DND-41 (cell line): ENCODE measurements around the gene C9orf85.

Experiments used
- ATAC-seq: fragments of 200-7000 bp; cut with Tn5 transposase; 3 replicates; pipeline ENCODE4 v1.9.1; 2021; ENCODE audit warnings: low read depth; ENCODE audit not compliant: insufficient read depth
- DNase-seq: peaks from one replicate; pipeline ENCODE4 v3.0.0-alpha.2; 2020
- H2AFZ ChIP-seq: 2 replicates; pipeline ENCODE4 v1.6.0; 2012; ENCODE audit warnings: low read depth, low read length
- H3K27ac ChIP-seq: 2 replicates; pipeline ENCODE4 v1.5.1; 2012; ENCODE audit warnings: low read length, inconsistent platforms
- H3K27me3 ChIP-seq: fragments of 200-600 bp; sonication (generic); 2 replicates; pipeline ENCODE4 v1.6.0; 2012; ENCODE audit warnings: low read length, mild to moderate bottlenecking, inconsistent platforms; ENCODE audit not compliant: insufficient read depth, poor library complexity
- H3K36me3 ChIP-seq: 2 replicates; pipeline ENCODE4 v1.5.1; 2012; ENCODE audit warnings: low read length, inconsistent platforms; ENCODE audit not compliant: insufficient read depth
- H3K4me1 ChIP-seq: 2 replicates; pipeline ENCODE4 v1.5.1; 2012; ENCODE audit warnings: mild to moderate bottlenecking, low read length; ENCODE audit not compliant: insufficient read depth
- H3K4me2 ChIP-seq: 2 replicates; pipeline ENCODE4 v1.6.0; 2012; ENCODE audit warnings: mild to moderate bottlenecking, moderate library complexity, low read length, inconsistent platforms; ENCODE audit not compliant: insufficient read depth
- H3K4me3 ChIP-seq, 2 experiments: fragments of 200-600 bp in 1 of 2; shearing (Covaris generic) in 1 of 2; 2 replicates each; pipeline ENCODE4 v1.5.1; 2012 to 2016; ENCODE audit warnings: inconsistent platforms in 2 of 2, low read length in 2 of 2, mild to moderate bottlenecking in 2 of 2, low read depth in 1 of 2, moderate library complexity in 1 of 2
- H3K79me2 ChIP-seq: 2 replicates; pipeline ENCODE4 v1.6.0; 2012; ENCODE audit warnings: low read length, inconsistent platforms; ENCODE audit not compliant: insufficient read depth
- H3K9ac ChIP-seq: 2 replicates; pipeline ENCODE4 v1.6.0; 2012; ENCODE audit warnings: low read depth, mild to moderate bottlenecking, inconsistent platforms, low read length, moderate library complexity
- H3K9me3 ChIP-seq: 2 replicates; pipeline ENCODE4 v1.5.1; 2012; ENCODE audit warnings: low read length, moderate library complexity, mild to moderate bottlenecking, inconsistent platforms; ENCODE audit not compliant: insufficient read depth, severe bottlenecking
- H4K20me1 ChIP-seq: 2 replicates; pipeline ENCODE4 v1.6.0; 2012; ENCODE audit warnings: low read length; ENCODE audit not compliant: insufficient read depth
- EZH2 ChIP-seq: IDR thresholded peaks from 3 replicates; pipeline ENCODE4 v1.6.1; 2012; ENCODE audit warnings: borderline replicate concordance, low read depth, mild to moderate bottlenecking, moderate library complexity, low read length, inconsistent platforms; ENCODE audit not compliant: severe bottlenecking
- TF ChIP-seq, protein P1 (sequence below): IDR thresholded peaks from 2 replicates; pipeline ENCODE4 v1.5.1; 2012; ENCODE audit warnings: borderline replicate concordance, low read length, moderate library complexity, mild to moderate bottlenecking; ENCODE audit not compliant: poor library complexity, severe bottlenecking; ENCODE audit errors: extremely low read depth

Gene C9orf85

DNA sequence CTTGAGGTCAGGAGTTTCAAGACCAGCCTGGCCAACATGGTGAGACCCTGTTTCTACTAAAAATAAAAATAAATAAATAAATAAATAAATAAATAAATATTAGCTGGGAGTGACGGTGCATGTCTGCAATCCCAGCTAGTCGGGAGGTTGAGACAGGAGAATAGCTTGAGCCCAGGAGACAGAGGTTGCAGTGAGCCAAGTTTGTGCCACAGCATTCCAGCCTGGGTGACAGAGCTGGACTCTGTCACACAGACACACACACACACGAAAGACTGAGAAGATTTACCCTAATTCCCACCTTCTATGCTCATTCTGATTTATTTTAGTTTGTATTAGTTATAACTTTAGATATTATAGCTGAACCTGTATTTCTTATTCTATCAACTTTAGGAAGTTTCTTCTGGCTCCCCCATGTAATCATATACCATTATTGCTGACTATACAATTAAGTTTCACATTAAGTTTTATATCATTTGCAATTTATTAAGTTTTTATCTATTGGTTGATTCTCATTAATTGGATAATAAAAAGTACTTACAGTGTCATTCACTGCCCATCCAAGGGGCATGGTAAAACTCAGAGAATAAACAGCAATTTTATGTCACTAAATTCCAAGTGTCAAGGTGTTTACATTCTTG is 21.3 kb upstream of the C9orf85 start:
- no peak overlapping the region for H2AFZ ChIP-seq
- peaks cover 10% of the 10 kb centered on the region; the same call in 1 of the 2 replicates for H3K36me3 ChIP-seq
- TF ChIP-seq EZH2, result no peak
- TF ChIP-seq, protein P1, sequence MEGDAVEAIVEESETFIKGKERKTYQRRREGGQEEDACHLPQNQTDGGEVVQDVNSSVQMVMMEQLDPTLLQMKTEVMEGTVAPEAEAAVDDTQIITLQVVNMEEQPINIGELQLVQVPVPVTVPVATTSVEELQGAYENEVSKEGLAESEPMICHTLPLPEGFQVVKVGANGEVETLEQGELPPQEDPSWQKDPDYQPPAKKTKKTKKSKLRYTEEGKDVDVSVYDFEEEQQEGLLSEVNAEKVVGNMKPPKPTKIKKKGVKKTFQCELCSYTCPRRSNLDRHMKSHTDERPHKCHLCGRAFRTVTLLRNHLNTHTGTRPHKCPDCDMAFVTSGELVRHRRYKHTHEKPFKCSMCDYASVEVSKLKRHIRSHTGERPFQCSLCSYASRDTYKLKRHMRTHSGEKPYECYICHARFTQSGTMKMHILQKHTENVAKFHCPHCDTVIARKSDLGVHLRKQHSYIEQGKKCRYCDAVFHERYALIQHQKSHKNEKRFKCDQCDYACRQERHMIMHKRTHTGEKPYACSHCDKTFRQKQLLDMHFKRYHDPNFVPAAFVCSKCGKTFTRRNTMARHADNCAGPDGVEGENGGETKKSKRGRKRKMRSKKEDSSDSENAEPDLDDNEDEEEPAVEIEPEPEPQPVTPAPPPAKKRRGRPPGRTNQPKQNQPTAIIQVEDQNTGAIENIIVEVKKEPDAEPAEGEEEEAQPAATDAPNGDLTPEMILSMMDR, result no peak
- H3K27ac ChIP-seq, result no peak overlapping the region; the same call in 1 of the 2 replicates
- no peak overlapping the region for H3K4me2 ChIP-seq
- peaks cover 100% of the 10 kb centered on the region for H3K79me2 ChIP-seq
- no peak overlapping the region for H3K4me3 ChIP-seq
- no peak overlapping the region for H3K9ac ChIP-seq
- no peaks in the 10 kb centered on the region for H3K27me3 ChIP-seq
- no peak for ATAC-seq
- peaks cover 34% of the 10 kb centered on the region for H3K4me1 ChIP-seq
- no peak for DNase-seq
- peaks cover 18% of the 10 kb centered on the region; the same call in 1 of the 2 replicates for H4K20me1 ChIP-seq
- no peaks in the 10 kb centered on the region for H3K9me3 ChIP-seq

DNA sequence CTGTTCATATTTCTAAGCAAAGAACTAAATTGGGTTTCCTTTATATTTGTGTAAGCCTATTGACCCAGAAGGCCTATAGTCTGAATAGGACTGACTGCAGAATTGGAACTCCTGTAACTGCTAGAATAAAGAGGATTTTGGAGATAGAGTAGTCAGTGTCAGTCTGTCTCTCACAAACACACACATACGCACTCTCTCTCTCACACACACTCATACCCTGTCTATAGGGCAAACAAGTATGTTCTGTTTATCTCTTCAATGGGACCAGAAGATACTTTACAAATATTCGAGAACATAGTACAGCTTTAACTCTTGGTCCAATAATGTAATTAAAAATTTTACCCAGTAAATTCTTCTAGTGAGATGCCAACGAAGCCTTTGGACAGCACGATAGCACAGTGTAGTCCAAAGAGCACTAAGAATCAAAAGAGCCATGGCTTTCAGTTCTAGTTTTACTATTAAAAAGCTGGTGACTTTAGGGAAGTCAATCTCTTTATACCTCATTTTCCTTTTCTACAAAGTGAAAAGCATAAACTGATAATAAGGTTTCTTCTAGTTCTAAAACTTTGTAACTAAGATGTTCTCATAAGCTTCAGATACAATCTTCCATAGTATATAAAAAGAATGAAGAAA is 19.8 kb upstream of the C9orf85 start:
- Histone ChIP-seq H3K79me2 (peaks cover 100% of the 10 kb centered on the region), H3K4me1 (peaks cover 49% of the 10 kb centered on the region), H3K4me3 (no peak overlapping the region), H3K27ac (peak overlapping the region; percentile 9; the same call in 1 of the 2 replicates), H3K9ac (no peak overlapping the region), H3K9me3 (no peaks in the 10 kb centered on the region), H2AFZ (no peak overlapping the region), H3K36me3 (peaks cover 10% of the 10 kb centered on the region; the same call in 1 of the 2 replicates), H4K20me1 (peaks cover 16% of the 10 kb centered on the region; the same call in 1 of the 2 replicates), H3K4me2 (no peak overlapping the region), H3K27me3 (no peaks in the 10 kb centered on the region)
- no peak for DNase-seq
- no peak for TF ChIP-seq EZH2
- TF ChIP-seq, protein P1, result no peak
- ATAC-seq, result no peak

DNA sequence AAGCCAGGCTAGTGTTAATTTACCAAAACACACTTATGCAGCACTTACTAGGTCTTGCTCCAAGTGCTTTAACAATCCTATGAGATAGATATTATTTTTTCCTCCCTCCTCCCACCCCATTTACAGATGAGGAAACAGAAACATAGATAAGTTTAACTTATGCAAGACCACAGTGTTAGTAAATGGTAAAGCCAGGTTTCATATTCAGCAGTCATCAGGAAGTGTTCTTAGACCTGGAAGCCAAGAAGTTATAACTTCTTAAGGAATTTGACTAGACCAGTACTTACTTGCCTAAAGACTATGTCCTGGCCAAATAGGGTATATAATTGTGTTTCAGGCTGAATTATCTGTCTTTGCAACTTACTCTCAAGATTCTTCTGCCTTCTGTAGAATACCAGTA is 16.3 kb upstream of the C9orf85 start:
- Histone ChIP-seq H2AFZ (no peak overlapping the region), H3K4me1 (peaks cover 81% of the 10 kb centered on the region), H3K9ac (peak overlapping the region; percentile 65), H3K36me3 (peaks cover 10% of the 10 kb centered on the region; the same call in 1 of the 2 replicates), H3K4me3 (no peak overlapping the region), H3K79me2 (peaks cover 94% of the 10 kb centered on the region), H4K20me1 (peaks cover 9% of the 10 kb centered on the region; the same call in 1 of the 2 replicates), H3K4me2 (peak overlapping the region; percentile 51), H3K27ac (peak overlapping the region; percentile 100), H3K9me3 (no peaks in the 10 kb centered on the region), H3K27me3 (no peaks in the 10 kb centered on the region)
- TF ChIP-seq, protein P1, result no peak
- TF ChIP-seq EZH2, result no peak
- DNase-seq, result no peak
- 0 out of 3 replicates have a peak, but pooled peaks have one; percentile 8 for ATAC-seq
